Fibroblast of villous mesenchyme (primary cell): Measurements from ENCODE around the gene VSIG2. TPM values are rescaled to one million over a fixed set of nuclear protein-coding genes. Genes with fewer than 3 reads are reported as not detected.

Experiments
- DNase-seq: peaks from one replicate; pipeline ENCODE4 v3.0.0-alpha.2; 2010; ENCODE audit warnings: low read depth
- H3K4me3 ChIP-seq: 2 replicates; pipeline ENCODE4 v1.5.1; 2011; ENCODE audit warnings: low read depth, mild to moderate bottlenecking, low read length
- CTCF ChIP-seq: IDR thresholded peaks from 2 replicates; pipeline ENCODE4 v1.5.1; 2012; ENCODE audit warnings: low read depth, mild to moderate bottlenecking, low read length; ENCODE audit not compliant: insufficient read depth
- total RNA-seq: library from RNA; depleted of rRNA; stranded (reverse); fragments of >200 nt; gene quantifications from 2 replicates; pipeline ENCODE4 v1.2.3, GENCODE V29; 2012

The VSIG2 gene
- total RNA-seq, 1 donor: under 0.01 TPM

- no peak for TF ChIP-seq CTCF
- no peak overlapping the region for H3K4me3 ChIP-seq
- DNase-seq: no peak
Measured at GRCh38 chr11:124748100-124748418, 4.0 kb downstream of the VSIG2 start.

- no peak for DNase-seq
- TF ChIP-seq CTCF: no peak
- no peak overlapping the region for H3K4me3 ChIP-seq
Measured at GRCh38 chr11:124747406-124748099, 4.5 kb downstream of the VSIG2 start.

GRCh38 chr11:124746621-124747243 lies 5.3 kb downstream of the VSIG2 start:
- peak; percentile 85 for DNase-seq
- H3K4me3 ChIP-seq: peak overlapping the region; percentile 67
- peak; percentile 56 for TF ChIP-seq CTCF

- H3K4me3 ChIP-seq: peak overlapping the region; percentile 67
- TF ChIP-seq CTCF: peak; percentile 36
- no peak for DNase-seq
Measured at GRCh38 chr11:124745835-124746620, 6.0 kb downstream of the VSIG2 start.

- DNase-seq: no peak
- peak overlapping the region; percentile 67 for H3K4me3 ChIP-seq
- no peak for TF ChIP-seq CTCF
Measured at GRCh38 chr11:124745270-124745834, 6.7 kb downstream of the VSIG2 start.

- no peak for TF ChIP-seq CTCF
- no peak for DNase-seq
- no peak overlapping the region for H3K4me3 ChIP-seq
Measured at GRCh38 chr11:124743050-124743449, 9.0 kb downstream of the VSIG2 start.
